HG03460 (cell line): Measurements from ENCODE around the gene CHPT1.
A peak's percentile ranks its signal among the peaks of the same experiment; 100 is the strongest.
"Not testable (repeated sequence)": the region's sequence is repeated elsewhere in the genome, so short reads cannot be mapped to it uniquely, and the experiment has no call there.

Experiments
- ATAC-seq: cut with Tn5 transposase; IDR thresholded peaks from one replicate; pipeline ENCODE4 v1.9.1; 2021; ENCODE audit not compliant: unreplicated experiment

The CHPT1 gene

GRCh38 chr12:101697197-101697929 is at the start of gene CHPT1:
Gene CHPT1 (plus strand): TSS chr12:101697640. CDS start chr12:101697862, 222 bp downstream.
- peak; percentile 71 for ATAC-seq

GRCh38 chr12:101647711-101648110 is 49.7 kb upstream of the CHPT1 start:
- ATAC-seq = no peak

- ATAC-seq = no peak
Measured at GRCh38 chr12:101648195-101648594, 49.2 kb upstream of the CHPT1 start.

- no peak for ATAC-seq
Measured at GRCh38 chr12:101650346-101651117, 46.9 kb upstream of the CHPT1 start.

- no peak for ATAC-seq
Measured at GRCh38 chr12:101653030-101653429, 44.4 kb upstream of the CHPT1 start.

- ATAC-seq = no peak
Measured at GRCh38 chr12:101653503-101653902, 43.9 kb upstream of the CHPT1 start.

GRCh38 chr12:101654442-101654841 is 43.0 kb upstream of the CHPT1 start:
- no peak for ATAC-seq

- no peak for ATAC-seq
Measured at GRCh38 chr12:101655393-101655792, 42.0 kb upstream of the CHPT1 start.

- ATAC-seq = not testable (repeated sequence)
Measured at GRCh38 chr12:101660662-101661061, 36.8 kb upstream of the CHPT1 start.

GRCh38 chr12:101663298-101663697 is 34.1 kb upstream of the CHPT1 start:
- ATAC-seq = no peak

- no peak for ATAC-seq
Measured at GRCh38 chr12:101664992-101665391, 32.4 kb upstream of the CHPT1 start.

GRCh38 chr12:101666052-101666728 is 31.2 kb upstream of the CHPT1 start:
- no peak for ATAC-seq

- no peak for ATAC-seq
Measured at GRCh38 chr12:101667591-101667990, 29.8 kb upstream of the CHPT1 start.

GRCh38 chr12:101670007-101670671 is 27.3 kb upstream of the CHPT1 start:
- ATAC-seq = no peak

GRCh38 chr12:101671157-101671791 is 26.2 kb upstream of the CHPT1 start:
- ATAC-seq = peak; percentile 94

- ATAC-seq = no peak
Measured at GRCh38 chr12:101671833-101672232, 25.6 kb upstream of the CHPT1 start.

GRCh38 chr12:101675555-101675954 is 21.9 kb upstream of the CHPT1 start:
- no peak for ATAC-seq

- ATAC-seq = not testable (repeated sequence)
Measured at GRCh38 chr12:101676497-101676896, 20.9 kb upstream of the CHPT1 start.

- no peak for ATAC-seq
Measured at GRCh38 chr12:101678081-101678480, 19.4 kb upstream of the CHPT1 start.

- no peak for ATAC-seq
Measured at GRCh38 chr12:101680240-101680639, 17.2 kb upstream of the CHPT1 start.

- no peak for ATAC-seq
Measured at GRCh38 chr12:101680647-101681046, 16.8 kb upstream of the CHPT1 start.
